A673 (cell line): ENCODE results near the gene MTHFR. TPM values are rescaled to one million over a fixed set of nuclear protein-coding genes. Genes with fewer than 3 reads are reported as not detected.
A peak's percentile ranks its signal among the peaks of the same experiment; 100 is the strongest.

Experiments
- BruUV-seq: library from RNA; stranded (reverse); fragments of 400-500 nt; replicated peaks from 2 replicates; lab custom pipeline; 2021; lab: Mats Ljungman, UMichigan
- CTCF ChIA-PET: fragments of 300-600 bp; sonication (Branson Sonifier 250); formaldehyde crosslinking; loops from one replicate; lab custom pipeline; 2022; ENCODE audit warnings: antibody characterized with exemption; lab: Charles Lee
- POLR2A ChIA-PET: fragments of 300-600 bp; sonication (Branson Sonifier 250); formaldehyde crosslinking; loops from one replicate; lab custom pipeline; 2022; ENCODE audit warnings: antibody characterized with exemption; ENCODE audit not compliant: low non-redundant PET; lab: Charles Lee
- DNase-seq: peaks from one replicate; pipeline ENCODE4 v3.0.0-alpha.2; 2015; ENCODE audit warnings: low spot score
- H3K27ac ChIP-seq: fragments of 200-600 bp; sonication (generic); 2 replicates; pipeline ENCODE4 v1.5.1; 2016; ENCODE audit warnings: mixed run types, low read depth, mild to moderate bottlenecking, mixed read lengths, antibody characterized with exemption, low read length; ENCODE audit not compliant: poor library complexity, severe bottlenecking
- H3K27me3 ChIP-seq: fragments of 200-600 bp; sonication (generic); replicated peaks from 2 replicates; pipeline ENCODE4 v1.6.1; 2017; ENCODE audit warnings: mixed run types, low read depth, mild to moderate bottlenecking, mixed read lengths, antibody characterized with exemption, low read length; ENCODE audit not compliant: insufficient read depth, poor library complexity
- H3K36me3 ChIP-seq: fragments of 200-600 bp; sonication (generic); 2 replicates; pipeline ENCODE4 v1.6.1; 2016; ENCODE audit warnings: mixed run types, mild to moderate bottlenecking, mixed read lengths, antibody characterized with exemption, low read length; ENCODE audit not compliant: insufficient read depth, poor library complexity, severe bottlenecking
- H3K4me1 ChIP-seq: fragments of 200-600 bp; sonication (generic); 2 replicates; pipeline ENCODE4 v1.6.1; 2017; ENCODE audit warnings: mixed run types, mild to moderate bottlenecking, mixed read lengths, antibody characterized with exemption, low read length; ENCODE audit not compliant: insufficient read depth, poor library complexity, severe bottlenecking
- H3K4me3 ChIP-seq: fragments of 200-600 bp; sonication (generic); 2 replicates; pipeline ENCODE4 v1.5.1; 2016; ENCODE audit warnings: low read depth, mixed run types, mild to moderate bottlenecking, mixed read lengths, low read length; ENCODE audit not compliant: poor library complexity, severe bottlenecking
- H3K9me3 ChIP-seq: fragments of 200-600 bp; sonication (generic); 2 replicates; pipeline ENCODE4 v1.6.1; 2016; ENCODE audit warnings: mixed run types, low read depth, mild to moderate bottlenecking, mixed read lengths, antibody characterized with exemption, low read length; ENCODE audit not compliant: poor library complexity, severe bottlenecking
- EZH2 ChIP-seq: fragments of 200-600 bp; sonication (generic); IDR thresholded peaks from 2 replicates; pipeline ENCODE4 v1.6.1; 2017; ENCODE audit warnings: borderline replicate concordance, low read depth, mild to moderate bottlenecking, mixed read lengths, antibody characterized with exemption, low read length; ENCODE audit not compliant: poor library complexity, severe bottlenecking
- intact Hi-C: fragments of 100-400 bp; cut with micrococcal nuclease; formaldehyde crosslinking; loops from one replicate; pipeline ENCODE4 v1.10.0; 2022; ENCODE audit not compliant: unreplicated experiment
- total RNA-seq: library from RNA; stranded (reverse); gene quantifications from 2 replicates; pipeline ENCODE4 v1.2.3, GENCODE V29; 2021
- TF ChIP-seq, protein P1 (sequence below): fragments of 300-800, 200-600 bp; sonication (generic); conservative IDR thresholded peaks from 2 replicates; pipeline ENCODE4 v1.5.1; 2017; ENCODE audit warnings: low read depth, mild to moderate bottlenecking, antibody characterized with exemption, low read length, moderate library complexity, mixed read lengths

MTHFR gene
- total RNA-seq, 1 experiment from 2014 or later: 23.3 TPM

DNA sequence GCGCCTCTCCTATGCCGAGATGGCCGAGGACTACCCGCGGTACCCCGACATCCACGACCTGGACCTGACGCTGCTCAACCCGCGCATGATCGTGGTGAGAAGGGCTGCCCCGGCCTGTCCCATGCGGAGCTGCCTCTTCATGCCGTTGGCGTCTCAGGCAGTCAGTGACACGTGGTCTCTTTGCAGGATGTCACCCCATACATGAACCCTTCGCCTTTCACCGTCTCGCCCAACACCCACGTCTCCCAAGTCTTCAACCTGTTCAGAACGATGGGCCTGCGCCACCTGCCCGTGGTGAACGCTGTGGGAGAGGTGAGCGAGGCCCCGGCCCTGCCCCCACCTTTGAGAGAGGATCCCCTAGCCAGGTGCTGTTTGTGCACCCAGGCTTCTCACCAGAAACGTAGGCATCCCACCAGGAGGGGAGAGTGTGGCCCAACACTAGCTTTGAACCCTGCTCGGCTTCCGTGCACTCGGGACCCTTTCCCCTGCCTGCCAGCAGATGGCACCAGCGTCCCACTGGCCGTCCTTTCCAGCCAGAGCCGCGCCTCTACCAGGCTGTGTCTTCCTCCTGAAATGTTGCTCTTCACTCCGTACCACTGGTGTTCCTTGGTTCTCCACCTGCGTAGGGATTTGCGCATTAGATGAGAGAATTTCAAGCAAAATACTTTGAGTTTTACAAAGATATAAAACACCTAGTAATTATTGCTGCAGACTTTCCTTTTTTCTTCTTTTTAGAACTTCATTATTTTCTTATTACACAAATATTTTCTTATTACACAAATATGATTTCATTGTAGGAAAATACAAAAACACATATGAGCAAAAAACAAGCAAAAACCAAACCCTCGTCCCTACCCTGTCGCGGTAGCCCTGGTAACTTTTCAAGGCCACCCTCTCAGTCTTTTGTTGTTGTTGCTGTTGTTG, 32.8 kb upstream of the MTHFR start:
- peak; percentile 73 for DNase-seq
- POLR2A ChIA-PET: no interaction called here
- no peaks in the 10 kb centered on the region for H3K9me3 ChIP-seq

DNA sequence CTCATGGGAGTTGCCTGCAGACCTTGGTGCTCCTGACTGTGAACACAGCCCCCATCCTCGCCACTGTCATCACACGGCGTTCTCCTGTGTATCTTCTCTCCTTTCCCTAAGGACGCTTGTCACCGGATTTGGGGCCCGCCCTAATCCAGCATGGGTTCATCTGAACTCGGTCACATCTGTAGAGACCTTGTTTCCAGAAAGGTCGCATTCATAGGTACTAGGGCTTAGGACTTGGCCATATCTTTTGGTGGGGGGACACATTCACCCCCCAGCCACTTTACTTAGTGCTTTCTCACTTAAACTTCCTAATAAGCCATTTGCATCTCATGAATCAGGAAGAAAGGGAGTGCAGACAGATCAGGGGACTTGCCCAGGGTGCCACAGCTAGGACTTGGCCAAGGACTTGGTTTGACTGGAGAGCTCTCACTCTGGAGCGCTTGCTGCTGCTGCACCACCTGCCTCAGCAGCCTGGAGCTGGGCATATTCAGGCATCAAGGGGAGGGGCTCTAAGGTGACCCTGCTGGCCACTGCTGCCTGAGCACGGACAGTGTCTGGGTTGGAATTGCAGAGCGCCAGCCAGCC, 32.1 kb upstream of the MTHFR start:
- Histone ChIP-seq H3K9me3 (no peaks in the 10 kb centered on the region), H3K27me3 (no peaks in the 10 kb centered on the region), H3K36me3 (peaks cover 80% of the 10 kb centered on the region), H3K4me3 (no peak overlapping the region), H3K4me1 (peaks cover 9% of the 10 kb centered on the region), H3K27ac (no peak overlapping the region)
- ChIA-PET POLR2A (no interaction called here), CTCF (interaction anchor here (0.6 to 1.2 kb wide), 4 partner anchors 12 to 129 kb away, joined by 3 to 8 read pairs (median 4); no protein-coding TSS in a partner anchor)
- intact Hi-C loops: loop anchor here (1.0 to 2.0 kb wide), 3 partner anchors 55 to 129 kb away; no protein-coding TSS in a partner anchor
- BruUV-seq: no TSS peak
- TF ChIP-seq, protein P1, sequence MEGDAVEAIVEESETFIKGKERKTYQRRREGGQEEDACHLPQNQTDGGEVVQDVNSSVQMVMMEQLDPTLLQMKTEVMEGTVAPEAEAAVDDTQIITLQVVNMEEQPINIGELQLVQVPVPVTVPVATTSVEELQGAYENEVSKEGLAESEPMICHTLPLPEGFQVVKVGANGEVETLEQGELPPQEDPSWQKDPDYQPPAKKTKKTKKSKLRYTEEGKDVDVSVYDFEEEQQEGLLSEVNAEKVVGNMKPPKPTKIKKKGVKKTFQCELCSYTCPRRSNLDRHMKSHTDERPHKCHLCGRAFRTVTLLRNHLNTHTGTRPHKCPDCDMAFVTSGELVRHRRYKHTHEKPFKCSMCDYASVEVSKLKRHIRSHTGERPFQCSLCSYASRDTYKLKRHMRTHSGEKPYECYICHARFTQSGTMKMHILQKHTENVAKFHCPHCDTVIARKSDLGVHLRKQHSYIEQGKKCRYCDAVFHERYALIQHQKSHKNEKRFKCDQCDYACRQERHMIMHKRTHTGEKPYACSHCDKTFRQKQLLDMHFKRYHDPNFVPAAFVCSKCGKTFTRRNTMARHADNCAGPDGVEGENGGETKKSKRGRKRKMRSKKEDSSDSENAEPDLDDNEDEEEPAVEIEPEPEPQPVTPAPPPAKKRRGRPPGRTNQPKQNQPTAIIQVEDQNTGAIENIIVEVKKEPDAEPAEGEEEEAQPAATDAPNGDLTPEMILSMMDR: no peak
- no peak for TF ChIP-seq EZH2
- no peak for DNase-seq

More for the DNA sequence above, 32.8 kb upstream of the MTHFR start:
- CTCF ChIA-PET: interaction anchor here (0.6 to 1.2 kb wide), 4 partner anchors 11 to 129 kb away, joined by 3 to 8 read pairs (median 4); no protein-coding TSS in a partner anchor
- no peak overlapping the region for H3K4me3 ChIP-seq
- no TSS peak for BruUV-seq
- TF ChIP-seq, protein P1: peak; percentile 99
- no peak for TF ChIP-seq EZH2
- H3K36me3 ChIP-seq: peaks cover 72% of the 10 kb centered on the region
- no peak overlapping the region for H3K27ac ChIP-seq
- intact Hi-C loops: loop anchor here (1.0 to 2.0 kb wide), 3 partner anchors 55 to 128 kb away; no protein-coding TSS in a partner anchor
- no peaks in the 10 kb centered on the region for H3K27me3 ChIP-seq
- H3K4me1 ChIP-seq: peaks cover 9% of the 10 kb centered on the region

DNA sequence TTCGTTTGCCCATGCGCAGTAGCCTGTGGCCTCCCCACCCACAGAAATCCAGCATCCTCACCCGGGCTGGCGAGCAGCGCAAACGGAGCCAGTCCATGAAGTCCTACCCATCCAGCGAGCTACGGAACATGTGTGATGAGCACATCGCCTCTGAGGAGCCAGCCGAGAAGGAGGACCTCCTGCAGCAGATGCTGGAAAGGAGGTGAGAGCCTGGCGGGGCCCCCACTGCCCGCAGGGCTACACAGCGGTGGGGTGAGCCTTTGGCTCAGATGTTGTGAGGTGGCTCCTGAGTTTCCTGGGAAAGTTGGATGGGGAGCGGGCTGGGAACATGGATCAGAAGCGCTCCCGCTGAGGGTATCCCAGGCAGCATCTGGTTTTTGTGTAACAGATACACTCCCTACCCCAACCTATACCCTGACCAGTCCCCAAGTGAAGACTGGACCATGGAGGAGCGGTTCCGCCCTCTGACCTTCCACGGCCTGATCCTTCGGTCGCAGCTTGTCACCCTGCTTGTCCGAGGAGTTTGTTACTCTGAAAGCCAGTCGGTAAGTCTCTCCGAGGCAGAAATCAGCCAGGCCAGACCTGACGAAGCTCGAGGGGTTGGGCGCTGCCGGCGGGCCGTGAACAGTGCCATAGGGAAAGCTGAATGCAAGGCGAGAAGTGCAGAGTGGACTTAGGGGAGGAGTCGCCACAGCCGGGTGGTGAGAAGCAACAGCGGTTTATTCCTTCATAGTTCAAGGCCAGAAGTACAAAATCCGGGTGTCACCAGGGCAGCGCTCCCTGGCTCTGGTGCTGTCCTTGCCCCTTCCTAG, 31.4 kb upstream of the MTHFR start:
- POLR2A ChIA-PET: interaction anchor here (0.6 kb wide), 1 partner anchor 746 kb away, joined by 3 read pairs; no protein-coding TSS in a partner anchor
- Histone ChIP-seq H3K27ac (no peak overlapping the region), H3K27me3 (no peaks in the 10 kb centered on the region), H3K36me3 (peaks cover 80% of the 10 kb centered on the region), H3K4me1 (peaks cover 4% of the 10 kb centered on the region), H3K9me3 (no peaks in the 10 kb centered on the region), H3K4me3 (no peak overlapping the region)
- intact Hi-C loops: no loop called here
- CTCF ChIA-PET: interaction anchor here (1.2 kb wide), 1 partner anchor 130 kb away, joined by 8 read pairs; no protein-coding TSS in a partner anchor
- no peak for DNase-seq
- TF ChIP-seq, protein P1: no peak
- no peak for TF ChIP-seq EZH2
- BruUV-seq: no TSS peak
